Liver (tissue), 9 donors: Measurements from ENCODE around the gene MAD2L2. TPM values are rescaled to one million over a fixed set of nuclear protein-coding genes. Genes with fewer than 3 reads are reported as not detected.

Experiments used
- DNase-seq: peaks from one replicate; pipeline ENCODE4 v3.0.0-alpha.2; 2017; ENCODE audit warnings: low spot score
- H3K27ac ChIP-seq, 2 donors: one replicate each; pipeline ENCODE4 v1.7.0; 2013; ENCODE audit warnings: inconsistent platforms in 2 of 2, low read length in 2 of 2, control low read depth in 1 of 2, low read depth in 1 of 2, mild to moderate bottlenecking in 1 of 2
- H3K27me3 ChIP-seq, 4 donors: one replicate each; pipeline versions ENCODE4 v1.6.1 to v1.7.0; 2013; ENCODE audit warnings: low read length in 3 of 4, inconsistent platforms in 1 of 4, mild to moderate bottlenecking in 1 of 4, moderate library complexity in 1 of 4; ENCODE audit not compliant: control insufficient read depth in 4 of 4, insufficient read depth in 4 of 4
- H3K36me3 ChIP-seq, 4 donors: one replicate each; pipeline versions ENCODE4 v1.6.1 to v1.7.0; 2013; ENCODE audit warnings: low read length in 3 of 4, mild to moderate bottlenecking in 3 of 4, low read depth in 1 of 4, moderate library complexity in 1 of 4; ENCODE audit not compliant: control insufficient read depth in 4 of 4, insufficient read depth in 3 of 4
- H3K4me1 ChIP-seq, 4 donors: one replicate each; pipeline versions ENCODE4 v1.6.1 to v1.7.0; 2013; ENCODE audit warnings: low read length in 3 of 4, mild to moderate bottlenecking in 3 of 4, moderate library complexity in 1 of 4; ENCODE audit not compliant: control insufficient read depth in 4 of 4, insufficient read depth in 4 of 4
- H3K4me3 ChIP-seq, 3 donors: one replicate each; pipeline versions ENCODE4 v1.6.1 to v1.7.0; 2013; ENCODE audit warnings: low read length in 3 of 3, control low read depth in 1 of 3, low read depth in 1 of 3, mild to moderate bottlenecking in 1 of 3
- H3K9ac ChIP-seq, 2 donors: one replicate each; pipeline ENCODE4 v1.7.0; 2013; ENCODE audit warnings: low read length in 2 of 2, mild to moderate bottlenecking in 2 of 2, moderate library complexity in 2 of 2, control low read depth in 1 of 2, low read depth in 1 of 2
- H3K9me3 ChIP-seq, 4 donors: one replicate each; pipeline versions ENCODE4 v1.6.1 to v1.7.0; 2013; ENCODE audit warnings: low read length in 3 of 4; ENCODE audit not compliant: control insufficient read depth in 4 of 4
- CTCF ChIP-seq: fragments of 150-350 bp; IDR thresholded peaks from 2 replicates; pipeline ENCODE4 v1.5.1; 2017; ENCODE audit warnings: improper control_type of control experiment, low read depth, low read length; ENCODE audit not compliant: missing input control
- EGR1 ChIP-seq, 2 donors: IDR thresholded peaks; 2 replicates each; pipeline ENCODE4 v1.6.1; 2016 to 2018; ENCODE audit warnings: antibody characterized with exemption in 2 of 2, low read depth in 2 of 2
- FOXA1 ChIP-seq: IDR thresholded peaks from 2 replicates; pipeline ENCODE4 v1.6.1; 2016; ENCODE audit warnings: antibody characterized with exemption
- FOXA2 ChIP-seq: IDR thresholded peaks from 2 replicates; pipeline ENCODE4 v1.6.1; 2016; ENCODE audit warnings: antibody characterized with exemption
- GABPA ChIP-seq, 2 donors: IDR thresholded peaks in 1 of 2; conservative IDR thresholded peaks in 1 of 2; 2 replicates each; pipeline ENCODE4 v1.6.1; 2016; ENCODE audit warnings: antibody characterized with exemption in 2 of 2, mild to moderate bottlenecking in 1 of 2, moderate library complexity in 1 of 2
- HNF4A ChIP-seq, 2 donors: conservative IDR thresholded peaks; 2 replicates each; pipeline ENCODE4 v1.6.1; 2016; ENCODE audit warnings: antibody characterized with exemption in 2 of 2, mild to moderate bottlenecking in 2 of 2
- JUND ChIP-seq, 2 donors: IDR thresholded peaks; 2 replicates each; pipeline ENCODE4 v1.6.1; 2016; ENCODE audit warnings: antibody characterized with exemption in 2 of 2
- MAX ChIP-seq: IDR thresholded peaks from 2 replicates; pipeline ENCODE4 v1.6.1; 2016; ENCODE audit warnings: antibody characterized with exemption
- NR2F2 ChIP-seq: IDR thresholded peaks from 2 replicates; pipeline ENCODE4 v1.6.1; 2016; ENCODE audit warnings: antibody characterized with exemption
- RAD21 ChIP-seq, 2 donors: IDR thresholded peaks; 2 replicates each; pipeline ENCODE4 v1.6.1; 2016; ENCODE audit warnings: antibody characterized with exemption in 2 of 2, mild to moderate bottlenecking in 2 of 2
- RXRA ChIP-seq, 2 donors: IDR thresholded peaks; 2 replicates each; pipeline ENCODE4 v1.6.1; 2017 to 2018; ENCODE audit warnings: antibody characterized with exemption in 2 of 2, mild to moderate bottlenecking in 1 of 2
- SP1 ChIP-seq: IDR thresholded peaks from 2 replicates; pipeline ENCODE4 v1.6.1; 2018; ENCODE audit warnings: antibody characterized with exemption, mild to moderate bottlenecking
- TAF1 ChIP-seq: conservative IDR thresholded peaks from 2 replicates; pipeline ENCODE4 v1.6.1; 2016; ENCODE audit warnings: antibody characterized with exemption, mild to moderate bottlenecking
- YY1 ChIP-seq: IDR thresholded peaks from 2 replicates; pipeline ENCODE4 v1.6.1; 2016; ENCODE audit warnings: antibody characterized with exemption, mild to moderate bottlenecking
- WGBS: extraction: QIAGEN DNeasy Blood & Tissue Kit; methylation state at CpG from one replicate; pipeline ENCODE4 v1.1.7; 2013; 5-methylcytosine and 5-hydroxymethylcytosine counted together
- polyA plus RNA-seq, 2 donors: library from polyadenylated mRNA; stranded (reverse) in 1 of 2; unstranded in 1 of 2; fragments of 200-250 nt in 1 of 2; fragments of >200 nt in 1 of 2; fragmentation: Nextera tagmentation in 1 of 2; extraction: Ambion mirVana in 1 of 2; gene quantifications; one replicate each; pipeline versions ENCODE4 v1.2.1 to v1.2.3, GENCODE V29; 2013 to 2015
- total RNA-seq, 2 donors: library from RNA; depleted of rRNA; stranded (reverse); fragments of >200 nt; gene quantifications; one replicate each; pipeline ENCODE4 v1.2.3, GENCODE V29; 2014
- TF ChIP-seq, protein P1 (sequence below): IDR thresholded peaks from 2 replicates; pipeline ENCODE4 v1.6.1; 2016; ENCODE audit warnings: antibody characterized with exemption
- TF ChIP-seq, protein P2 (sequence below): IDR thresholded peaks from 2 replicates; pipeline ENCODE4 v1.6.1; 2016; ENCODE audit warnings: antibody characterized with exemption, mild to moderate bottlenecking
- TF ChIP-seq, protein P3 (sequence below): IDR thresholded peaks from 2 replicates; pipeline ENCODE4 v1.6.1; 2016; ENCODE audit warnings: antibody characterized with exemption
- donor health status: healthy.
- donor health status: healthy.
- donor health status: healthy.
- donor health status: healthy.
- donor health status: healthy.

MAD2L2 gene
- total and polyA plus RNA-seq, 4 donors = 17.5 to 43.1 (median 31.9) TPM

GRCh38 chr1:11657654-11658053, 23.3 kb downstream of the MAD2L2 start:
- no peak overlapping the region for H3K9ac ChIP-seq
- H3K36me3 ChIP-seq = peaks cover 0 to 5% (median 1%) of the 10 kb centered on the region in 4 donors
- no peak overlapping the region for H3K4me3 ChIP-seq
- H3K4me1 ChIP-seq = peaks cover 0 to 17% (median 8%) of the 10 kb centered on the region in 4 donors
- DNase-seq = no peak
- TF ChIP-seq TAF1 (no peak), CTCF (no peak), SP1 (no peak), JUND (IDR thresholded peaks at IDR 0.05) (no peak), MAX (no peak), GABPA (IDR thresholded peaks at IDR 0.05 in 1 of 2, conservative IDR thresholded peaks at IDR 0.05 in 1 of 2) (no peak), YY1 (no peak), NR2F2 (no peak)
- TF ChIP-seq, protein P1, sequence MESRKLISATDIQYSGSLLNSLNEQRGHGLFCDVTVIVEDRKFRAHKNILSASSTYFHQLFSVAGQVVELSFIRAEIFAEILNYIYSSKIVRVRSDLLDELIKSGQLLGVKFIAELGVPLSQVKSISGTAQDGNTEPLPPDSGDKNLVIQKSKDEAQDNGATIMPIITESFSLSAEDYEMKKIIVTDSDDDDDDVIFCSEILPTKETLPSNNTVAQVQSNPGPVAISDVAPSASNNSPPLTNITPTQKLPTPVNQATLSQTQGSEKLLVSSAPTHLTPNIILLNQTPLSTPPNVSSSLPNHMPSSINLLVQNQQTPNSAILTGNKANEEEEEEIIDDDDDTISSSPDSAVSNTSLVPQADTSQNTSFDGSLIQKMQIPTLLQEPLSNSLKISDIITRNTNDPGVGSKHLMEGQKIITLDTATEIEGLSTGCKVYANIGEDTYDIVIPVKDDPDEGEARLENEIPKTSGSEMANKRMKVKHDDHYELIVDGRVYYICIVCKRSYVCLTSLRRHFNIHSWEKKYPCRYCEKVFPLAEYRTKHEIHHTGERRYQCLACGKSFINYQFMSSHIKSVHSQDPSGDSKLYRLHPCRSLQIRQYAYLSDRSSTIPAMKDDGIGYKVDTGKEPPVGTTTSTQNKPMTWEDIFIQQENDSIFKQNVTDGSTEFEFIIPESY = no peak
- TF ChIP-seq, protein P2, sequence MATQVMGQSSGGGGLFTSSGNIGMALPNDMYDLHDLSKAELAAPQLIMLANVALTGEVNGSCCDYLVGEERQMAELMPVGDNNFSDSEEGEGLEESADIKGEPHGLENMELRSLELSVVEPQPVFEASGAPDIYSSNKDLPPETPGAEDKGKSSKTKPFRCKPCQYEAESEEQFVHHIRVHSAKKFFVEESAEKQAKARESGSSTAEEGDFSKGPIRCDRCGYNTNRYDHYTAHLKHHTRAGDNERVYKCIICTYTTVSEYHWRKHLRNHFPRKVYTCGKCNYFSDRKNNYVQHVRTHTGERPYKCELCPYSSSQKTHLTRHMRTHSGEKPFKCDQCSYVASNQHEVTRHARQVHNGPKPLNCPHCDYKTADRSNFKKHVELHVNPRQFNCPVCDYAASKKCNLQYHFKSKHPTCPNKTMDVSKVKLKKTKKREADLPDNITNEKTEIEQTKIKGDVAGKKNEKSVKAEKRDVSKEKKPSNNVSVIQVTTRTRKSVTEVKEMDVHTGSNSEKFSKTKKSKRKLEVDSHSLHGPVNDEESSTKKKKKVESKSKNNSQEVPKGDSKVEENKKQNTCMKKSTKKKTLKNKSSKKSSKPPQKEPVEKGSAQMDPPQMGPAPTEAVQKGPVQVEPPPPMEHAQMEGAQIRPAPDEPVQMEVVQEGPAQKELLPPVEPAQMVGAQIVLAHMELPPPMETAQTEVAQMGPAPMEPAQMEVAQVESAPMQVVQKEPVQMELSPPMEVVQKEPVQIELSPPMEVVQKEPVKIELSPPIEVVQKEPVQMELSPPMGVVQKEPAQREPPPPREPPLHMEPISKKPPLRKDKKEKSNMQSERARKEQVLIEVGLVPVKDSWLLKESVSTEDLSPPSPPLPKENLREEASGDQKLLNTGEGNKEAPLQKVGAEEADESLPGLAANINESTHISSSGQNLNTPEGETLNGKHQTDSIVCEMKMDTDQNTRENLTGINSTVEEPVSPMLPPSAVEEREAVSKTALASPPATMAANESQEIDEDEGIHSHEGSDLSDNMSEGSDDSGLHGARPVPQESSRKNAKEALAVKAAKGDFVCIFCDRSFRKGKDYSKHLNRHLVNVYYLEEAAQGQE = no peak
- H3K9me3 ChIP-seq = no peaks in the 10 kb centered on the region
- no peaks in the 10 kb centered on the region for H3K27me3 ChIP-seq
- WGBS = 75% methylated on average over 6 of the region's 6 CpGs
- no peak overlapping the region for H3K27ac ChIP-seq

GRCh38 chr1:11654939-11655808, 25.8 kb downstream of the MAD2L2 start:
- no peak overlapping the region for H3K27ac ChIP-seq
- no peaks in the 10 kb centered on the region for H3K9me3 ChIP-seq
- 13% methylated on average over 45 of the region's 45 CpGs for WGBS
- H3K36me3 ChIP-seq = peaks cover 0 to 5% (median 0%) of the 10 kb centered on the region in 4 donors
- peak overlapping the region; percentile 46 to 74 (median 54) for H3K4me3 ChIP-seq
- DNase-seq = no peak
- no peak overlapping the region for H3K9ac ChIP-seq
- H3K27me3 ChIP-seq = no peaks in the 10 kb centered on the region
- peaks cover 0 to 23% (median 14%) of the 10 kb centered on the region in 4 donors for H3K4me1 ChIP-seq
- no peak for TF ChIP-seq HNF4A (conservative IDR thresholded peaks at IDR 0.05)
- TF ChIP-seq, protein P3, sequence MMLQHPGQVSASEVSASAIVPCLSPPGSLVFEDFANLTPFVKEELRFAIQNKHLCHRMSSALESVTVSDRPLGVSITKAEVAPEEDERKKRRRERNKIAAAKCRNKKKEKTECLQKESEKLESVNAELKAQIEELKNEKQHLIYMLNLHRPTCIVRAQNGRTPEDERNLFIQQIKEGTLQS = no peak
- no peak for TF ChIP-seq JUND (IDR thresholded peaks at IDR 0.05)
- TF ChIP-seq RAD21 (IDR thresholded peaks at IDR 0.05) = no peak
- TF ChIP-seq NR2F2 = no peak
- no peak for TF ChIP-seq SP1
- TF ChIP-seq TAF1 = no peak
- TF ChIP-seq, protein P2 = no peak
- TF ChIP-seq YY1 = no peak
- no peak for TF ChIP-seq FOXA2
- TF ChIP-seq FOXA1 = no peak
- TF ChIP-seq RXRA (IDR thresholded peaks at IDR 0.05) = no peak
- TF ChIP-seq GABPA (IDR thresholded peaks at IDR 0.05 in 1 of 2, conservative IDR thresholded peaks at IDR 0.05 in 1 of 2) = no peak
- TF ChIP-seq EGR1 (IDR thresholded peaks at IDR 0.05; ENCODE audit: low read depth in 2 of 2) = no peak
